Measurements from ENCODE around the gene FRMD5. TPM values are rescaled to one million over a fixed set of nuclear protein-coding genes. Genes with fewer than 3 reads are reported as not detected.

Gene FRMD5
- total and polyA plus RNA-seq, 2 experiments from 2014 or later, result 5.9 to 10.1 TPM

GRCh38 chr15:44208956-44209355 lies 13.9 kb upstream of the FRMD5 start:
- Histone ChIP-seq H3K27me3 (ENCODE audit: insufficient read depth) (no peaks in the 10 kb centered on the region), H3K79me2 (replicated peaks; ENCODE audit: insufficient read depth) (no peaks in the 10 kb centered on the region), H4K20me1 (replicated peaks; ENCODE audit: insufficient read depth) (no peaks in the 10 kb centered on the region), H3K4me3 (no peak overlapping the region), H3K4me1 (ENCODE audit: insufficient read depth) (peaks cover 14% of the 10 kb centered on the region; the same call in 1 of the 2 replicates), H3K36me3 (ENCODE audit: insufficient read depth) (no peaks in the 10 kb centered on the region), H3F3A (replicated peaks; ENCODE audit: low read depth) (no peaks in the 10 kb centered on the region), H2AFZ (peak overlapping the region; percentile 76), H3K4me2 (no peak overlapping the region), H3K9me2 (ENCODE audit: insufficient read depth) (no peaks in the 10 kb centered on the region), H3K27ac (ENCODE audit: low read depth) (no peak overlapping the region)
- no peaks in the 10 kb centered on the region for H3K9me3 Mint-ChIP-seq
- H3K4me3 Mint-ChIP-seq, result no peak overlapping the region
- peaks cover 3% of the 10 kb centered on the region for H3K27me3 Mint-ChIP-seq (ENCODE audit: insufficient read depth, low read depth, poor library complexity)
- TF ChIP-seq CREB1 (CRISPR knock-in tag; IDR thresholded peaks at IDR 0.05; ENCODE audit: low read depth) (no peak), EZH2 (IDR thresholded peaks at IDR 0.05; ENCODE audit: low read depth, unreplicated experiment) (no peak), ZNF331 (CRISPR knock-in tag; IDR thresholded peaks at IDR 0.05; ENCODE audit: low read depth) (no peak), JUNB (IDR thresholded peaks at IDR 0.05; ENCODE audit: unreplicated experiment) (no peak), CTCF (conservative IDR thresholded peaks at IDR 0.05; ENCODE audit: low read depth in 2 of 2) (no peak), REST (IDR thresholded peaks at IDR 0.05; ENCODE audit: unreplicated experiment) (no peak), NANOG (IDR thresholded peaks at IDR 0.05; ENCODE audit: borderline replicate concordance) (no peak), ZNF462 (CRISPR knock-in tag; IDR thresholded peaks at IDR 0.05) (no peak), EZH2phosphoT487 (IDR thresholded peaks at IDR 0.05; ENCODE audit: unreplicated experiment) (no peak), STAT1 (IDR thresholded peaks at IDR 0.05; ENCODE audit: unreplicated experiment) (no peak), POLR2AphosphoS5 (IDR thresholded peaks at IDR 0.05; ENCODE audit: low read depth) (no peak), ZNF114 (CRISPR knock-in tag; IDR thresholded peaks at IDR 0.05) (no peak), ETS1 (IDR thresholded peaks at IDR 0.05) (no peak)
- H3K36me3 Mint-ChIP-seq (ENCODE audit: low read depth), result no peaks in the 10 kb centered on the region
- DNase-seq (ENCODE audit: low spot score) (no peak), ATAC-seq (no peak)
- no peak overlapping the region; the same call in 1 of the 2 replicates for H3K27ac Mint-ChIP-seq
- H3K4me1 Mint-ChIP-seq, result peaks cover 6% of the 10 kb centered on the region; the same call in 2 of the 3 replicates

Measured in GM23338 (cell line).